NCI-H510A (cell line): ENCODE data around the gene CDCP1.

ENCODE experiments used
- DNase-seq: peaks from one replicate; lab custom pipeline; 2025; lab: John Stamatoyannopoulos, UW

CDCP1 gene, protein sequence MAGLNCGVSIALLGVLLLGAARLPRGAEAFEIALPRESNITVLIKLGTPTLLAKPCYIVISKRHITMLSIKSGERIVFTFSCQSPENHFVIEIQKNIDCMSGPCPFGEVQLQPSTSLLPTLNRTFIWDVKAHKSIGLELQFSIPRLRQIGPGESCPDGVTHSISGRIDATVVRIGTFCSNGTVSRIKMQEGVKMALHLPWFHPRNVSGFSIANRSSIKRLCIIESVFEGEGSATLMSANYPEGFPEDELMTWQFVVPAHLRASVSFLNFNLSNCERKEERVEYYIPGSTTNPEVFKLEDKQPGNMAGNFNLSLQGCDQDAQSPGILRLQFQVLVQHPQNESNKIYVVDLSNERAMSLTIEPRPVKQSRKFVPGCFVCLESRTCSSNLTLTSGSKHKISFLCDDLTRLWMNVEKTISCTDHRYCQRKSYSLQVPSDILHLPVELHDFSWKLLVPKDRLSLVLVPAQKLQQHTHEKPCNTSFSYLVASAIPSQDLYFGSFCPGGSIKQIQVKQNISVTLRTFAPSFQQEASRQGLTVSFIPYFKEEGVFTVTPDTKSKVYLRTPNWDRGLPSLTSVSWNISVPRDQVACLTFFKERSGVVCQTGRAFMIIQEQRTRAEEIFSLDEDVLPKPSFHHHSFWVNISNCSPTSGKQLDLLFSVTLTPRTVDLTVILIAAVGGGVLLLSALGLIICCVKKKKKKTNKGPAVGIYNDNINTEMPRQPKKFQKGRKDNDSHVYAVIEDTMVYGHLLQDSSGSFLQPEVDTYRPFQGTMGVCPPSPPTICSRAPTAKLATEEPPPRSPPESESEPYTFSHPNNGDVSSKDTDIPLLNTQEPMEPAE

DNA sequence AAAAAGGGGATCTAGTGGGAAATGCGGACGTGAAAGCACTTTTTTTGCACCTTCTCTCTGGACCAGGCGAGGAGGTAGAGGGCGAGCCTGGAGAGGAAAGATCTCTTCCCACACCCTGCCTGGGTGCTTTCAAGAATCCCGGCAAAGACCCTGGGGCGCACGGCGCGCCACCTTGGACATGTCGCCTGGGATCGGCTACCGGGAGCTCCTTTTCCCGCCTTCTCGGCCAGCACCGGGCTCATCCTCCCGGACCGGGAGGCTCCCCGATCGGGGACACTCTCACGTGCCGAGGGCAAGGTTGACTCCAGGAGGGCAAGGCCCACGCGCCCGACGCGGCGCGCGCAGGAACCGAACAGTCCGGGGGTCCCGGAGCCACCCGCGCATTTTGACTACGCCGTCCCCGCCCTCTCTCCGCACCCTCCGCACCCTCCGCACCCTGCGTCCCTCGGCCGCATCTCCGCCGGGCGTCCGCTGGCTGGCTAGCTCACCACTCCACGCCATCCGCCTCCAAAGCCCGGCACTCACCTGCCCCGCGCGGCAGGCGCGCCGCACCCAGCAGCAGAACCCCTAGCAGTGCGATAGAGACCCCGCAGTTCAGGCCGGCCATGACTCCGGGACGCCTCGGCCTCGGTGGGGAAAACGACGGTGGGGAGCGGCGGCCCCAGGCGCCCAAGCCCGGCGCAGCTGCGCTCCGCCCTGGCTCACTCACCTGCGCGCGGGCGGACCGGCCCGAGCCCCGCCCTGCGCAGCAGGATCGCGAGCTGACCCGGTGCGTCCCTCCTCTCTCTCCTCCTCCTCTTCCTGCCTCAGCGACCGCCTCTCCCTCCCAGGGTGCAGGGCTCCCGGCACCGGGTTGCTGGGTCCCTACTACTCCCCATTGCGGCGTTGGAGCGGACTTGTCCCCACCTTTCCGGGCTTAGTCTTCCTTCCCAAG, at the start of gene CDCP1:
TSS of gene CDCP1 (minus strand) at position 698 of the 934 bp plus-strand sequence. CDS start at position 607, 91 bp downstream.
- DNase-seq, result peak; percentile 65

DNA sequence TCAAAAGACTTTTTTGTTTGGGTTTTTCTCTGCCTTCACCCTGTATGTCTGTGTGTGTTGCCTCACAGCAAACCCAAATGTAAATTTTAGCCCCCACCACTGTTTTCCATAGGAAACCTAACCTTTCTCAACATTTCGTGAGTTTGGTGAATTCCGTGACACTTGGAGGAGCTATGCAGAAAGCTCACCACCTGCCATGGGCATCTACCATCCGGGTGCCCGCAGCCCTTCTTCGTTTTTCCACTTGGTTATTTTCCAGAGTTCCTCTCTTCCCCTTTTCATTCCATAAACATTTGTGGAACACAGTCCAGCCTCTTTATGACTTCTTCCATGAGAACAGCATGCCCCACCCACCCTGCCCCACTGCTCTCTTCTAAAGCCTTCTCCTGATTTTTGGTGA, 48.6 kb upstream of the CDCP1 start:
- no peak for DNase-seq

DNA sequence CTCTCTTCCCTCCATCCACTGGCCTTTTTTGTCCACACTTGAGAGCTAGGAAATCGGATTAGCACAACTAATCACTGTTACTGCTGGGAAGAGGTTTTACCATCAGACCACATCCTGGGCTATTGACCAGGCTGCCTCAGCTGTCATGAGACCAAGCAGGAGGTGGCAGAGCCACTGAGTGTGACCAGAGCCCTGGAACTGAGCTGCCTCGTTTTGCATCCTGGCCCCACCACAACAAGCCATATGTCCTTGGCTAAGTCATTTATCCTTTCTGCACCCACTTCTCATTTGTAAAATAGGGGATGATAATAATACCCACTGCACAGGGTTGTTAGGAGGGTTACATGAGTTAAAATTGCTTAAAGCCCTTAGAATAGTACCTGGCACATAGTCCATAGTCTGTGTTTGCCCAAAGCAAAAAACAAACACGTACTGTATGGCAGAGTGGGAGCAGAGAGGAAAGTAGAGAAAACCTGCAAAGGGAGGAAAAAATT, 45.8 kb upstream of the CDCP1 start:
- DNase-seq, result no peak

DNA sequence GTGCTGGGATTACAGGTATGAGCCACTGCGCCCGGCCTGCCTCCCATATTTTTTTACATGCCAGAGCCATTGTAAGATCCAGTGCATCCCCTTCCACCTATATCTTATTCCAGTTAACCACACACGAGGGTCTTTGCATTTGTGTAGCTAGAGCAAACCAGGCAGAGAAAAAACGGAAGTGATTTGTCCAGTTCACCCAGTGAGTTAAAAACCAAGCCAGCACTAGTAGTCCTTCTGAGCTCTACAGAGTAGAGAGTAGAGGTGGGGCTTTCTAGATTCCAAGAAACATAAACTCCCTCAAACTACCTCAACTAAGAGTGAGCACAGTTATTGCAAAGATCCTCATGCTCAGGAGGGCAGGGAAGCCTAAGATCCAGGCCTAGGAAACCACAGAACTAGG, 45.2 kb upstream of the CDCP1 start:
- DNase-seq, result no peak

DNA sequence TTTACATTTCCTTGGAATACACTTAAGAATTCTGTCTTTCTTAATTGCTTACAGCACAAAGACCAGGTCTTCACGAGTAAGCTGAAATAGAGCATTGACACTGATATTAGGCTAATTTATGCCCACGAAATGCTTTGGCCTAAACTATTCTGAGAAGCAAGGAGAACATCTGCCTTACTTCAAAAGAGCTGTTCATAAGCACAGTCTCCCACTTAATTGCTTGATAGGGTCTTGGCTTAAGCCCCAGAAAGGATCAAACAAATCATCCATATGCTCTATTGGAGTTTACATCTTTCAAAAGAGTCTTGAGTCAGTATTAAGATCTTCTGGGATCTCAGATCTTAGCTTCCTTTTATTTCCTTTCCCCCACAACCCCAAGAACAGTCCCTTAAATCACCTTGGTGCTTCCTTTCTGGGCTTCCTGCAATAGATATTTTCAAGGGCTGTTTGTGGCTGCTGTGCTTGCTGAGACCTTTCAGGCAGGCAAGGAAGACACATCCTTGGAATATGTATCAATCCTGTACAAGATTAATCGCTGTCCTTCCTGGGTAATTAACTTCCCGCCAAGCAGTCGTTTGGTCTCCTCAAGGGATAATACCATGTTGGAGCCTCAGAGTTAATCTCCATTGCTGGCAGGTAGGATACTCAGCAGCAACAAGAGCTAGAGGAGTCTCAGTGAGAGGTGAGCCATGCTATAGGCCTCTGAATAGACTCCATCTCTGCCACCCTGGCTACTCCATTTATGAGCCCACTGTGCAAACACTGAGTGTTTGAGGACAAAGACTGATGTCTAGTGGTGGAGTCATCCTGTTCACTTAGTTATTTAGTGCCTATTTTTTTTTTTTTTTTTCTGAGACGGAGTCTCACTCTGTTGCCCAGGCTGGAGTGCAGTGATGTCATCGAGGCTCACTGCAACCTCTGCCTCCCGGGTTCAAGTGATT, 42.8 kb upstream of the CDCP1 start:
- DNase-seq, result no peak

DNA sequence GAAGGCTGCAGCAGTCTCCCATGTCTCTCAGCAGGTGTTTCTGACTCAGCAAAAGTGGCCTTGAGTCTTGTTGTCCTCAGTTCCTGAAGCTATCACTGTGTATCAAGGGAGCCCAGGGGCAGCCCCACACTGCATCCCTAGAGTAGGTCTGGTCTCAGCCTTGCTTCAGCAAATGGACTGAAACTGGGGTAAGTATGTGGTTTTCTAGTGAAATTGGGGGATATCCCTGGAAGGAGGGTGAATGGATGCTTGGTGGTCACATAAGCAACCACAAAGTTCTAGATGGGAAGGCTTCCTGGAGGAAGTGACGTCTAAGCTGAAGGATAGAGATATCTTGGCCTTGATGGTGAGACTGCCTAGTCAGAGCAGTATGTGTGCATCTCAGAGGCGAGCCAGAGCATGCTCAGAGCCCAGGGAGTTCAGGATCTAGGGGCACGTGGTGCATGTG, 41.5 kb upstream of the CDCP1 start:
- DNase-seq, result no peak

DNA sequence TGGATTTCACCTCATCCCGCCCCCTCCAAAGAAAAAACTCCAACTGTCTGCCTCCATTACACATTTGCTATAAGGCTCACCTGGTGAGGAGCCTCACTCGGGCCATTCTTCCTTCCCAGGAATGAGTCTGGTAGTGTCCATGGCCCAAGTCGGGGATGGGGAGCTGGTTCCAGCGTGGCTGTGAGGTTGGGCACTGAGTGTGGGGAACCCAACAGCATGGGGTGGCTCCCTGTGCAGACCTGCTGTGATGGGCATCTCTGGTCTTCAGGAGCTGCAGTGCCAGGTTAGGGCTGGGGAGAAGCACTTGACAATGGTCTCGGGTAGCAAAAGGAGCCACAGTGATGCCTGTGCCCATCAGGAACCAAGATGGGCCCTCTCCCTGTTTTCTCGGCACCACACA, 40.7 kb upstream of the CDCP1 start:
- DNase-seq, result no peak

DNA sequence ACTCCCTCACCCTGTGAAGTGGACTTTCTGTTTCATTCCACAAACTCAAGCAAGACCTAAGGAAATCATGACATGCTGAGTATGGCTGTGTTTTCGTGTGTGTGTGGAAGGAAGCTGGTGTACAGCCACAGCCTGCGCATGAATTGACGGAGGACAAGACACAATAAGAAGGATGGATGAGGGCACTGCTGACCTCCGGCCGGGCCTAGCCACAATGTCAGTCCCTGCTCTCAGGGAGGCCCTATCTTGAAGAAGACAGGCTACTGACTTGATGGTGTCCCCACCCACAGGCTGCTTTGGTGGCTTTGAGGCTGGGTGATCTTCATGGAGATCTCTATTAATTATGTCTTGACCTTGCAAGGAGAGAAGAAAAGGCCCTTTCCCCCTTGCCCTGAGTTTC, 39.3 kb upstream of the CDCP1 start:
- DNase-seq, result no peak

DNA sequence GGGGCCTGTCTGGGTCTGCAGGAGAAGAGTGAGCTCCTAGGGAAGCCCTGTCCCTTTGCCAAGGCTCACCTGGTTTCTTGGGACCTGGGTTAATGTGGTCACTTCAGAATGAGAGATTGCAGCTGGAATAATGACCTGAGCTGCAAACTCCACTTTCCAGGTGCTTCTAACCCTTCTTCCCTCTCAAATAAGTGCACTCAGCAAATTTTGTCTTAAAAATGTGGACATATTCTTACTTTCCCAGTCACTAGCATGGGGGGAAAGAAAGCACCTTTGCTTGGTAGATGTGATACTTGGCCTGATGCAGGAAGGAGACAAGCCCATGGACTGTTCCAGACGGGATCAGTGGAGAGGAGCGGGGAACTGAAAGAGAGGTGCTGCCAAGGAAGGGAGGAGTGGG, 38.9 kb upstream of the CDCP1 start:
- DNase-seq, result no peak

DNA sequence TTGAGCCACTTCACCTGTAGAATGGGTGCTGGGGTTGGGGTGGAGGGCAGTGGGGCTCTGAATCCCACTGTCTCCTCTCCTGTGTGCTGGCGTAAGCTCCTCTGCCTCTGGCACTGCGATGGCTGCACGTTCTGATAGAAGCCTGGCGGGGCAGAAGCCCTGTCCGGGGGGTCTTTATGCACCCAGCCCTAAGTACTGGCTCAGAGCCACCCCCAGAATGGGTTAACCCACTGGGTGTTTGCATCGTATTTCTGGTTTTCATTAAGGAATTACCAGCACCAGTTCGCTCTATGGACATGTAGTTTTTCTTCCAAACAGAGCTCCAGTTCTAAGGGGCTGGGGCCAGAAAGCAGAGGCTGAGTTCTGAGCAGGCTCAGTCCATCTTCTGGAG, 37.7 kb upstream of the CDCP1 start:
- DNase-seq, result no peak

DNA sequence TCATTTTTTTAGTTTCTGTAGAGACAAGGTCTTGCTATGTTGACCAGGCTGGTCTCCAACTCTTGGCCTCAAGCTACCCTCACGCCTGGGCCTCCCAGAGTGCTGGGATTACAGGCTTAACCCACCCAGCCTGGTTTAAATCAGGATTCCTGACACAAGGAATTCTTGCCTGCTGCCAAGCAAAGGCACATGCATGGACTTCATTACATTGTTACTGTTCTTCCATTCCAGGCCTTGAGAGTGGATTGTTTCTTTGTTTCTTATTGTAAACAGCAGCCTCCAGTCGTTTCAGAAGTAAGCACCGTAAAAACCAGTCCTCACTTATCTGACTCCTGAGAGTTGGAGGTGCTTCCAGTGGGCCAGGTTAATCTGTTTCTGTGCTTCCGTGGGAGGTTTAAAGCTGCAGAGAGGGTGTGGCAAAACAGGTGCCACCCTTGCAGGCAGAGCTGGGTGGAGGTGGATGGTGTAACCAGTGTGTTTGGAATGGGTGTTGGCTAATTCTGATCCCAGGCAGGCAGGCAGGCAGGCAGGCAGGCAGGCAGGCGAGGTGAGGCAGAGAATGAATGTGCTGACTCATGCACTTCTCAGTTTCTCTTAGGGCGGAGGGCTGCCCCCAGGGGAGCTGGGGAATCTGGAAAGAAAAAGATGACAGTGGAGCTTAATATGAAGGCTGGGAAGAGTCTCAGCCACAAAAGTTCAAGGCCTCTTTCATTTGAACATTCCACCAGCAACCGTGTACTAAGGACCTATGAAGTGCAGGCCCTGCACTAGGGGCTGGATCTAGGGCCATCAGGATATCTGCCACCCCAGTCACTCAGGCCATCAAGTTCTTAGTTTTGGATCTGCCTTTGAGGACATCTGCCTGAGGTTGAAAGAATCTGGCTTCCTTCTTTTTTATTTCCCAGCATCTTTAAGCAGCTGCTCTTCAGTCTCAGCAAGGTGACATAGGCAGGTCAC, 37.0 kb upstream of the CDCP1 start:
- peak; percentile 28 for DNase-seq

DNA sequence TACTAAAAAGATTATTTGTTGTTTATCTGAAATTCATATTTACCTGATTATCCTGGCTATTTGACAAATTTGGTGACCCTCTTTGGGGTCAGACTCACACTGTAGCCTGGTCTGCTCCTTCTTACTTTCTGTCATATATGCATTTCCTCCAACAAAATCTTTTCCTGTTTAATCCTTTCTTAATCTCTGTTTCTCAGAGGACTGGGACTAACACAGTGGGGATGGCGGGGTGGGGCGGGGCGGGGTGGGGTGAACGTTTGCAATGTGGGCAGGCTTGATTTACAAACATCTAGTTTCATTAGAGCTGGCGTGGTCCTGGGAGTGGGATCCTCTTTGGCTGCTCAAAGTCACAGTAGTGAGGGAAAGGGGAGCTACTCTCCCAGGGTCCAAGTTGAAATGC, 35.3 kb upstream of the CDCP1 start:
- DNase-seq, result no peak

DNA sequence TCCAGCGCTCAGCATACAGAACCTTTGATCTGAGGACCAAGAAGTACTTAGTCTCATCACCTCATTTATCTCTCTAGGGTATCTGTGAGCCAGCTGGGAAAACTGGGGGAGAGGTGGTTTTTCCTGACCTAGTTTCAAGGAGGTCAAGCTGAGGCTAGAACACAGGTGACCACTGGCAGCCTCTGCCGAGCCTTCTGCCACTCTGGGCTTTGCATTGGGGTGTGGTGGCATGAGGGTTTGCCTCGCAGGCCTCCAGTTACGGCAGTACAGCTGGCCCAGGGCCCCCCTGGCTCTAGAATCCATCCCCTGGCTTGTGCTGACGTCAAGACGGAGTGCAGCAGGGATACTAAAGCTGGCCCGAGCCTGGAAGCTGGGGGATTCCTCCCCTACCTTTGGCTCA, 34.7 kb upstream of the CDCP1 start:
- DNase-seq, result no peak

DNA sequence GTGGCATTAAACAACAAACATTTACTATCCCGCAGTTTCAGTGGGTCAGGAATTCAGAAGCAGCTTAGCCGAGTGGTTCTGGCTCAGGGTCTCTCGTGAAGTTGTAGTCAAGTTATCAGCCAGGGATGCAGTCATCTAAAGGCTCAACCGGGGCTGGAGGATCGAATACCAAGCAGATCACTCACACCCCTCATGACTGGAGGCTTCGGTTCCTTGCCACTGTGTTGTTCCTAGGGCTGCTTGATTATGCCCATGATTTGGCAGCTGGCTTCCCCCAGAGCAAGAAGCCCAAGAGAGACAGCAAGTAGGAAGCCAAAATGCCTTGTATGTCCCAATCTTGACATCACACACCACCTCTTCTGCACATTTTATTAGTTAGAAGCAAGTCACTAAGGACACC, 33.9 kb upstream of the CDCP1 start:
- DNase-seq, result no peak

DNA sequence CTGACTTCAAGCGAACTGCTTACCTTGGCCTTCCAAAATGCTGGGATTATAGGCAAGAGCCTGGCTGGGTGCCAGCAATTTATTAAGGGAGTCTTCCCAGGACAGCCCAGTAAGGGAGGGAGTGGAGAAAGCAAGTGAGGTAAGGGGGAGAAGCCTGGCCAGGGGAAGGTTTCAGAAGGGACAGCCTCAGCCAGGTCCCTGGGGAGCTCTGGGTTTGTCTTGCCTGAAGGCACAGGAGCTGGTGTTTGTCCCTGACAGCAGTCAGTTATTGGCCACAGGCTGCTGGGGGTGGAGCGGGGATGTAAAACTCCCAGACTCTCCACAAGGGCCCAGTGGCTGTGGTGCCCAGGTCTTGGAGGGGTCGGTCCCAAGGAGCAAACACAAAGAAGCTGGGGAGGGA, 33.0 kb upstream of the CDCP1 start:
- no peak for DNase-seq

DNA sequence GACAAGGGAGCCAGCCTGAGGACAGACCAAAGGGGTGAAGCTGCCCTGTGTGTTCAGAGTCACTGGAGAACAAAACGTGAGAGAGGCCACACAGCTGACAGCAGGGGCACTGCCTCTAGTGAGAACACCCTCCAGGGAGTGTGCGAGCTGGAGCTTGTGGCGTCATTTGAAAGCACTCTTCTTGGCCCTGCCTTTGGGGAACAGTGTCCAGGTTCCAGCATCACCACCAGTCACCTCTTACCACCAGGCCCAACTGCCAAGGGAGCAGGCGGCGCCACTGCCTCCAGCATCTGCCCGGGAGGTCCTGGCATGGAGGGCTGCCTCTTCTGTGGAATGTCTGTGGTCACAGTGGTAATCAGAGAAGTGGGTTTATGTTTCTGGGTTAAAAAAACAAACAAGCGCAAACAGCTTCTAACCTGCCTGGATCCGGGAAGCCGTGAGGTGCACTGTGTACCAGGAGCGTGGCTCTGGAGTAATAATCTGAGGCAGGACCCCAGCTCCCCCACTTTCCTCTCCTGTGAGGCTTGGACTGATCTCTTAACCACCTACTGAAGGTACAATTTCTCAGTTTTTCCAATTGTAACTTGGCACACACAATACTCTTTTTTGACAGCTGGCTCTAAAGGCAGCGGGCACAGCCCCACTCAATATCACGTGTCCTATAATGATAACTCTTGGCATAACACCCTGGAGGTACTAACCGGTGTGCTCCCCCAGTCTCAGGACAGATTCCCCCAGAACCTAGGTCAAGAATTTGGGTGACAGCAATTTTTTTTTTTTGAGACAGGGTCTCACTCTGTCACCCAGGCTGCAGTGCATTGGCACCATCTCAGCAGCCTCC, 32.2 kb upstream of the CDCP1 start:
- DNase-seq, result no peak

DNA sequence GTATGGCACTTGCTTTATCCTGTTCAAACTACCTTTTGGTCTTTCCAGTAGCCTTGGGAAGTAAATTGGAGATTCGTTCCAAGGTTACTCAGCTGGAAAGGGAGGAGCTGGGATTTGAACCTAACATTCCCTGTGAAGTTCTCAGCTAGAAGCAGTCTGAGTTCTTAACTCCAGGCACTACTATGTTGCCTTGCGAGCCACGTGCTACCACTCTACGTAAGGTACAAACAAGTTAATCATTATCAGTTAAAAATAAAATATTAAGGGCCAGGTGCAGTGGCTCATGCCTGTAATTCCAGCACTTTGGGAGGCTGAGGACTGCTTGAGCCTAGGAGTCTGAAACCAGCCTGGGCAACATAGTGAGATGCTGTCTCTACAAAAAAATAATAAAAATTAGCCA, 30.7 kb upstream of the CDCP1 start:
- no peak for DNase-seq

DNA sequence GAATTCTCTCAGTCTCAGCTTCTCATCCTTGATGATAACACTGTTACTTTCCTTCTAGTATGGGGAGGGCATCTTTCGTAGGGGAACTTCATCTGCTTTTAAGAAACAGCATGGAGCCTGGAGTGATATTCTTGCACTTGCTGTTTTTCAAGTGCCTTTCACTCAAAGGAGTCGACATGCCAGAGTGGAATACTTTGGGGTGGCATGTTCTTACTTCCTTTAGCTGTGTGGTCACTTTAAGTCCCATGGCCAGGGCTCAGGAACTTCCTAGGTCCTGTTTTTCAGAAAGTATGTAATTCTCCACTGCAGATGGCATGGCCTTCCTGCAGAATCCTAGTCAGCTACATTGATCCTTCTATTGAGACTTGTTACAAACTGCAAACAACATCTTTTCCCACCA, 28.1 kb upstream of the CDCP1 start:
- no peak for DNase-seq

DNA sequence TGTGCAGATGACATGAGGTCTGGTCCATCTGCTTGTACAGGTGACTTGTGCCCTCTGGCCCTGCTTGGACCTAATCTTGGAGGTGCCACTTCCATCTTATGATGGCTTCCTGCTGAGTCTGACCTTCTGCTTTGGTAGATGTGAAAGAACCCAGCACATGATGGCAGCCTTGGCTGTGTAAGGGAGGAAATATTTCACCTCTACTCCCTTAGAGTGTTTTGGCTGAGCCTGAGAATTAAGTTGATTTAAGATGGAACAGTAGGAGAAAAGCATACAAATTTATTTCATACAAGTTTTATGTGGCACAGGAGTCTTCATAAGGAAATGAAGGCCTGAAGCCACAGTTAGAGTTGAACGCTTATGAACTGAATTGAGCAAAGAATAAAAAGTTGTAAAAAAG, 27.6 kb upstream of the CDCP1 start:
- no peak for DNase-seq
